ENCODE measurements around the gene VILL.
A peak's percentile ranks its signal among the peaks of the same experiment; 100 is the strongest.

Gene VILL

DNA sequence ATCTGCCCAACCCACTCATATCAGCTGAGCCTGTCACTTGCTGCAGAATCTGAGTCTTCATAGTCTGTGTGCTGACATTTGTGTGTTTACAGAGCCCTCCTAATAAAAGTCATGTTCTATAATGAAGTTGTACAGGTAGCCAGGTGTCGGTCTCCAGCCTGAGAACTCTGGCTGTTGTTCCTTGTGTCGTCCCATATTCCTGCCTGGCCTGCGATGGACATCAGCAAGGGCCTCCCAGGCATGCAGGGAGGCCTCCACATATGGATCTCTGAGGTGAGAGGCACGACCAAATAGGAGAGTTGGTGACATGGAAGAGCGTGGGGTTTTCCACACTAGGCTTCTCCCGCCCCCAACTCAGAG, 2.9 kb downstream of the VILL start:
- H3K4me2 ChIP-seq (ENCODE audit: low read length) = peak overlapping the region; percentile 88
- H3K4me3 ChIP-seq (ENCODE audit: low read length) = peak overlapping the region; percentile 85
- no peak overlapping the region for H3K27ac ChIP-seq (ENCODE audit: low read length)
- H3K4me1 ChIP-seq (ENCODE audit: low read length) = peaks cover 16% of the 10 kb centered on the region
- peak overlapping the region; percentile 91 for H2AFZ ChIP-seq (ENCODE audit: low read depth, low read length)
- peaks cover 9% of the 10 kb centered on the region for H3K79me2 ChIP-seq (ENCODE audit: low read length)
- peak overlapping the region; percentile 82; the same call in 1 of the 2 replicates for H3K9ac ChIP-seq (ENCODE audit: low read length)
- H3K27me3 ChIP-seq (ENCODE audit: low read depth, low read length) = 0 out of 2 replicates have a peak, but pooled peaks cover 3% of the 10 kb centered on the region
- peaks cover 5% of the 10 kb centered on the region for H3K36me3 ChIP-seq (replicated peaks; ENCODE audit: low read depth, low read length)
- H3K9me3 ChIP-seq (ENCODE audit: insufficient read depth, low read length) = no peaks in the 10 kb centered on the region
- H4K20me1 ChIP-seq (ENCODE audit: insufficient read depth, low read length) = no peaks in the 10 kb centered on the region
- TF ChIP-seq EZH2phosphoT487 (IDR thresholded peaks at IDR 0.05; ENCODE audit: low read depth) = no peak
- TF ChIP-seq CTCF (IDR thresholded peaks at IDR 0.05; ENCODE audit: low read depth, low read length) = no peak

- TF ChIP-seq EZH2phosphoT487 (IDR thresholded peaks at IDR 0.05; ENCODE audit: low read depth) (no peak), CTCF (IDR thresholded peaks at IDR 0.05; ENCODE audit: low read depth, low read length) (no peak)
- peak overlapping the region; percentile 20; the same call in 1 of the 2 replicates for H3K27ac ChIP-seq (ENCODE audit: low read length)
- peaks cover 16% of the 10 kb centered on the region for H3K4me1 ChIP-seq (ENCODE audit: low read length)
Observed at GRCh38 chr3:37993820-37994638, 3.4 kb downstream of the VILL start.

DNA sequence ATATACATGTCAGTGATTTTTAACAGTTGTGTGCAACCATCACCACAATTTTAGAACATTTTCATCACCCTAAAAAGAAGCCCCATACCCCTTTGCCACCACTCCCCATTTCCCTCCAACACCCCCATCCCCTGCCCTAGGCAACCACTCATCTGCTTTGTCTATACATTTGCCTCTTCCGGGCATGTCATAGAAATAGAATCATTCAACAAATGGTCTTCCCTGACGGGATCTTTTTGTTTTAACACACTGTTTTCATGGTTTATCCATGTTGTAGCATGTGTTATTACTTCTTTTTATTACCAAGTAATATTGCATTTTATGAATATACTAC, 4.0 kb downstream of the VILL start:
- Histone ChIP-seq H3K27ac (ENCODE audit: low read length) (peak overlapping the region; percentile 20; the same call in 1 of the 2 replicates), H3K4me1 (ENCODE audit: low read length) (peaks cover 16% of the 10 kb centered on the region), H3K36me3 (replicated peaks; ENCODE audit: low read depth, low read length) (peaks cover 6% of the 10 kb centered on the region), H4K20me1 (ENCODE audit: insufficient read depth, low read length) (no peaks in the 10 kb centered on the region), H3K79me2 (ENCODE audit: low read length) (peaks cover 9% of the 10 kb centered on the region), H3K9ac (ENCODE audit: low read length) (peak overlapping the region; percentile 82), H3K27me3 (ENCODE audit: low read depth, low read length) (0 out of 2 replicates have a peak, but pooled peaks cover 3% of the 10 kb centered on the region), H3K4me3 (ENCODE audit: low read length) (peak overlapping the region; percentile 85), H3K9me3 (ENCODE audit: insufficient read depth, low read length) (no peaks in the 10 kb centered on the region), H3K4me2 (ENCODE audit: low read length) (peak overlapping the region; percentile 88), H2AFZ (ENCODE audit: low read depth, low read length) (peak overlapping the region; percentile 91)
- TF ChIP-seq CTCF (IDR thresholded peaks at IDR 0.05; ENCODE audit: low read depth, low read length) (no peak), EZH2phosphoT487 (IDR thresholded peaks at IDR 0.05; ENCODE audit: low read depth) (no peak)

More at GRCh38 chr3:37993820-37994638, 3.4 kb downstream of the VILL start:
- Histone ChIP-seq H3K79me2 (ENCODE audit: low read length) (peaks cover 9% of the 10 kb centered on the region), H3K4me3 (ENCODE audit: low read length) (peak overlapping the region; percentile 85), H3K27me3 (ENCODE audit: low read depth, low read length) (0 out of 2 replicates have a peak, but pooled peaks cover 3% of the 10 kb centered on the region), H4K20me1 (ENCODE audit: insufficient read depth, low read length) (no peaks in the 10 kb centered on the region), H3K9me3 (ENCODE audit: insufficient read depth, low read length) (no peaks in the 10 kb centered on the region), H3K36me3 (replicated peaks; ENCODE audit: low read depth, low read length) (peaks cover 5% of the 10 kb centered on the region), H3K9ac (ENCODE audit: low read length) (peak overlapping the region; percentile 82), H2AFZ (ENCODE audit: low read depth, low read length) (peak overlapping the region; percentile 91), H3K4me2 (ENCODE audit: low read length) (peak overlapping the region; percentile 88)

Measured in OCI-LY3 (cell line).